GM23338 (cell line): ENCODE measurements around the gene NSUN7.

Experiments
- EZH2 ChIP-seq: fragments of 200-600 bp; sonication (generic); IDR thresholded peaks from one replicate; pipeline ENCODE4 v1.8.0; 2017; ENCODE audit warnings: antibody characterized with exemption, mild to moderate bottlenecking, low read depth; ENCODE audit not compliant: unreplicated experiment
- EZH2phosphoT487 ChIP-seq: fragments of 200-600 bp; sonication (generic); IDR thresholded peaks from one replicate; pipeline ENCODE4 v1.8.1; 2018; ENCODE audit warnings: antibody characterized with exemption; ENCODE audit not compliant: unreplicated experiment
- NANOG ChIP-seq: IDR thresholded peaks from 2 replicates; pipeline ENCODE4 v1.6.1; 2016; ENCODE audit warnings: antibody characterized with exemption, borderline replicate concordance
- POLR2AphosphoS5 ChIP-seq: IDR thresholded peaks from 2 replicates; pipeline ENCODE4 v1.6.1; 2016; ENCODE audit warnings: antibody characterized with exemption, low read depth
- TF ChIP-seq, protein P1 (sequence below), 2 experiments: fragments of 200-600 bp in 1 of 2; sonication (generic) in 1 of 2; conservative IDR thresholded peaks; 2 replicates each; pipeline versions ENCODE4 v1.5.1 to v1.6.1; 2016 to 2017; ENCODE audit warnings: antibody characterized with exemption in 2 of 2, low read depth in 2 of 2, mild to moderate bottlenecking in 2 of 2, moderate library complexity in 1 of 2
- TF ChIP-seq, protein P2 (sequence below): IDR thresholded peaks from one replicate; pipeline ENCODE4 v1.6.1; 2018; ENCODE audit warnings: antibody characterized with exemption; ENCODE audit not compliant: unreplicated experiment

DNA sequence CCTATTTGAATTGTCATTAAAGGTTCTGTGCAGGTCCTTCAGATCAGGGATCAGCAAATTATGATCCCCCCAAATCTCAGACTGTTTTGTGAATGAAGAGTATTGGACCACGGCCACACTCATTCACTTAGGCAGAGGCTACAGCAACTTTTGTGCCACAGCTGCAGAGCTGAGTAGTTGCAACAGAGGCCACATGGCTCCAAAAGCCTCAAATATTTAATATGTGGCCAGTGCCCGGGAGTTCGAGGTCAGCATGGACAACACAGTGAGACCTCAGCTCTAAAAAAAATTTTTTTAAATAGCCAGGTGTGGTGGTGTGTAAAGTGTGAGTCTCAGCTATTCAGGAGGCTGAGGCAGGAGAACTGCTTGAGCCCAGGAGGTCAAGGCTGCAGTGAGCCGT, 100.7 kb downstream of the NSUN7 start:
- TF ChIP-seq, protein P1, sequence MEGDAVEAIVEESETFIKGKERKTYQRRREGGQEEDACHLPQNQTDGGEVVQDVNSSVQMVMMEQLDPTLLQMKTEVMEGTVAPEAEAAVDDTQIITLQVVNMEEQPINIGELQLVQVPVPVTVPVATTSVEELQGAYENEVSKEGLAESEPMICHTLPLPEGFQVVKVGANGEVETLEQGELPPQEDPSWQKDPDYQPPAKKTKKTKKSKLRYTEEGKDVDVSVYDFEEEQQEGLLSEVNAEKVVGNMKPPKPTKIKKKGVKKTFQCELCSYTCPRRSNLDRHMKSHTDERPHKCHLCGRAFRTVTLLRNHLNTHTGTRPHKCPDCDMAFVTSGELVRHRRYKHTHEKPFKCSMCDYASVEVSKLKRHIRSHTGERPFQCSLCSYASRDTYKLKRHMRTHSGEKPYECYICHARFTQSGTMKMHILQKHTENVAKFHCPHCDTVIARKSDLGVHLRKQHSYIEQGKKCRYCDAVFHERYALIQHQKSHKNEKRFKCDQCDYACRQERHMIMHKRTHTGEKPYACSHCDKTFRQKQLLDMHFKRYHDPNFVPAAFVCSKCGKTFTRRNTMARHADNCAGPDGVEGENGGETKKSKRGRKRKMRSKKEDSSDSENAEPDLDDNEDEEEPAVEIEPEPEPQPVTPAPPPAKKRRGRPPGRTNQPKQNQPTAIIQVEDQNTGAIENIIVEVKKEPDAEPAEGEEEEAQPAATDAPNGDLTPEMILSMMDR (conservative IDR thresholded peaks at IDR 0.05; ENCODE audit: low read depth in 2 of 2) = no peak
- no peak for TF ChIP-seq EZH2phosphoT487
- TF ChIP-seq POLR2AphosphoS5 = no peak
- TF ChIP-seq, protein P2, sequence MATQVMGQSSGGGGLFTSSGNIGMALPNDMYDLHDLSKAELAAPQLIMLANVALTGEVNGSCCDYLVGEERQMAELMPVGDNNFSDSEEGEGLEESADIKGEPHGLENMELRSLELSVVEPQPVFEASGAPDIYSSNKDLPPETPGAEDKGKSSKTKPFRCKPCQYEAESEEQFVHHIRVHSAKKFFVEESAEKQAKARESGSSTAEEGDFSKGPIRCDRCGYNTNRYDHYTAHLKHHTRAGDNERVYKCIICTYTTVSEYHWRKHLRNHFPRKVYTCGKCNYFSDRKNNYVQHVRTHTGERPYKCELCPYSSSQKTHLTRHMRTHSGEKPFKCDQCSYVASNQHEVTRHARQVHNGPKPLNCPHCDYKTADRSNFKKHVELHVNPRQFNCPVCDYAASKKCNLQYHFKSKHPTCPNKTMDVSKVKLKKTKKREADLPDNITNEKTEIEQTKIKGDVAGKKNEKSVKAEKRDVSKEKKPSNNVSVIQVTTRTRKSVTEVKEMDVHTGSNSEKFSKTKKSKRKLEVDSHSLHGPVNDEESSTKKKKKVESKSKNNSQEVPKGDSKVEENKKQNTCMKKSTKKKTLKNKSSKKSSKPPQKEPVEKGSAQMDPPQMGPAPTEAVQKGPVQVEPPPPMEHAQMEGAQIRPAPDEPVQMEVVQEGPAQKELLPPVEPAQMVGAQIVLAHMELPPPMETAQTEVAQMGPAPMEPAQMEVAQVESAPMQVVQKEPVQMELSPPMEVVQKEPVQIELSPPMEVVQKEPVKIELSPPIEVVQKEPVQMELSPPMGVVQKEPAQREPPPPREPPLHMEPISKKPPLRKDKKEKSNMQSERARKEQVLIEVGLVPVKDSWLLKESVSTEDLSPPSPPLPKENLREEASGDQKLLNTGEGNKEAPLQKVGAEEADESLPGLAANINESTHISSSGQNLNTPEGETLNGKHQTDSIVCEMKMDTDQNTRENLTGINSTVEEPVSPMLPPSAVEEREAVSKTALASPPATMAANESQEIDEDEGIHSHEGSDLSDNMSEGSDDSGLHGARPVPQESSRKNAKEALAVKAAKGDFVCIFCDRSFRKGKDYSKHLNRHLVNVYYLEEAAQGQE = no peak
- no peak for TF ChIP-seq EZH2
- TF ChIP-seq NANOG = no peak
